Stomach (tissue), 9 donors: ENCODE measurements around the gene SLC18A2. TPM values are rescaled to one million over a fixed set of nuclear protein-coding genes. Genes with fewer than 3 reads are reported as not detected.

ENCODE experiments used
- DNase-seq, 2 donors: peaks; one replicate each; pipeline versions ENCODE4 v3.0.0 to v3.0.0-alpha.2; 2013 to 2019
- H3K27ac ChIP-seq, 5 donors: fragments of 200-600 bp in 4 of 5; sonication (generic) in 4 of 5; one replicate each; pipeline ENCODE4 v1.5.1; 2013 to 2019; ENCODE audit warnings: mild to moderate bottlenecking in 1 of 5, moderate library complexity in 1 of 5
- H3K27me3 ChIP-seq, 3 donors: fragments of 200-600 bp; sonication (generic); one replicate each; pipeline ENCODE4 v1.5.1; 2017 to 2019; ENCODE audit warnings: mixed run types in 1 of 3
- H3K36me3 ChIP-seq, 4 donors: fragments of 200-600 bp; sonication (generic); 1 replicate in 3 of 4; 2 replicates in 1 of 4; pipeline ENCODE4 v1.5.1; 2016 to 2019
- H3K4me1 ChIP-seq, 4 donors: fragments of 200-600 bp; sonication (generic); one replicate each; pipeline ENCODE4 v1.5.1; 2016 to 2019
- H3K4me3 ChIP-seq, 4 donors: fragments of 200-600 bp; sonication (generic) in 3 of 4; one replicate each; pipeline ENCODE4 v1.5.1; 2016 to 2019; ENCODE audit warnings: mild to moderate bottlenecking in 1 of 4
- H3K9me3 ChIP-seq, 4 donors: fragments of 200-600 bp; sonication (generic); one replicate each; pipeline ENCODE4 v1.5.1; 2016 to 2019
- CTCF ChIP-seq, 7 experiments: fragments of 450-650 bp in 4 of 7; fragments of 200-600 bp in 3 of 7; sonication (generic) in 3 of 7; IDR thresholded peaks; one replicate each; pipeline ENCODE4 v1.5.1; 2016 to 2019; ENCODE audit warnings: antibody characterized with exemption in 7 of 7, control low read depth in 2 of 7, mild to moderate bottlenecking in 1 of 7
- EP300 ChIP-seq: sonication (generic); formaldehyde crosslinking; IDR thresholded peaks from one replicate; pipeline ENCODE4 v1.6.1; 2017; ENCODE audit warnings: antibody characterized with exemption
- POLR2A ChIP-seq, 4 donors: fragments of 450-650 bp; IDR thresholded peaks; one replicate each; pipeline ENCODE4 v1.6.1; 2016; ENCODE audit warnings: antibody characterized with exemption in 4 of 4, control low read depth in 2 of 4, mild to moderate bottlenecking in 1 of 4, moderate library complexity in 1 of 4
- POLR2AphosphoS5 ChIP-seq, 3 donors: sonication (generic); formaldehyde crosslinking; IDR thresholded peaks; one replicate each; pipeline ENCODE4 v1.6.1; 2016; ENCODE audit warnings: antibody characterized with exemption in 3 of 3
- WGBS, 5 donors: extraction: QIAGEN DNeasy Blood & Tissue Kit in 3 of 5; methylation state at CpG; one replicate each; pipeline versions ENCODE4 v1.1.5 to v1.1.7; 2013 to 2018; 5-methylcytosine and 5-hydroxymethylcytosine counted together
- intact Hi-C: fragments of 100-400 bp; cut with DNase I; formaldehyde crosslinking; loops from one replicate; pipeline ENCODE4 v1.15.1; 2023; ENCODE audit warnings: low total_unique reads
- polyA plus RNA-seq, 3 donors: library from polyadenylated mRNA; stranded (reverse); fragments of 200-250 nt; gene quantifications; one replicate each; pipeline ENCODE4 v1.2.3, GENCODE V29; 2013
- total RNA-seq, 5 donors: library from RNA; depleted of rRNA; stranded (reverse); fragments of >200 nt; gene quantifications; one replicate each; pipeline versions ENCODE4 v1.1.0 to v1.2.3, GENCODE V29; 2014 to 2016
- donor health status: healthy with polysubstance abuse.
- donor health status: Bipolar disorder and iron deficiency.
- donor health status: healthy.

Gene SLC18A2
- total and polyA plus RNA-seq, 8 donors = 0.43 to 49.6 (median 2.3) TPM; not detected in 1

GRCh38 chr10:117271427-117271826 is 30.5 kb downstream of the SLC18A2 start:
- Histone ChIP-seq H3K36me3 (no peaks in the 10 kb centered on the region), H3K27ac (no peak overlapping the region), H3K27me3 (no peaks in the 10 kb centered on the region), H3K9me3 (no peaks in the 10 kb centered on the region), H3K4me1 (no peaks in the 10 kb centered on the region), H3K4me3 (no peak overlapping the region)
- intact Hi-C loops = no loop called here
- no peak for DNase-seq
- WGBS, 5 donors = 73 to 89% (median 86%) methylated on average over 3 of the region's 3 CpGs
- TF ChIP-seq EP300 (no peak), CTCF (IDR thresholded peaks at IDR 0.05) (no peak), POLR2A (IDR thresholded peaks at IDR 0.05) (no peak), POLR2AphosphoS5 (IDR thresholded peaks at IDR 0.05) (no peak)

DNA sequence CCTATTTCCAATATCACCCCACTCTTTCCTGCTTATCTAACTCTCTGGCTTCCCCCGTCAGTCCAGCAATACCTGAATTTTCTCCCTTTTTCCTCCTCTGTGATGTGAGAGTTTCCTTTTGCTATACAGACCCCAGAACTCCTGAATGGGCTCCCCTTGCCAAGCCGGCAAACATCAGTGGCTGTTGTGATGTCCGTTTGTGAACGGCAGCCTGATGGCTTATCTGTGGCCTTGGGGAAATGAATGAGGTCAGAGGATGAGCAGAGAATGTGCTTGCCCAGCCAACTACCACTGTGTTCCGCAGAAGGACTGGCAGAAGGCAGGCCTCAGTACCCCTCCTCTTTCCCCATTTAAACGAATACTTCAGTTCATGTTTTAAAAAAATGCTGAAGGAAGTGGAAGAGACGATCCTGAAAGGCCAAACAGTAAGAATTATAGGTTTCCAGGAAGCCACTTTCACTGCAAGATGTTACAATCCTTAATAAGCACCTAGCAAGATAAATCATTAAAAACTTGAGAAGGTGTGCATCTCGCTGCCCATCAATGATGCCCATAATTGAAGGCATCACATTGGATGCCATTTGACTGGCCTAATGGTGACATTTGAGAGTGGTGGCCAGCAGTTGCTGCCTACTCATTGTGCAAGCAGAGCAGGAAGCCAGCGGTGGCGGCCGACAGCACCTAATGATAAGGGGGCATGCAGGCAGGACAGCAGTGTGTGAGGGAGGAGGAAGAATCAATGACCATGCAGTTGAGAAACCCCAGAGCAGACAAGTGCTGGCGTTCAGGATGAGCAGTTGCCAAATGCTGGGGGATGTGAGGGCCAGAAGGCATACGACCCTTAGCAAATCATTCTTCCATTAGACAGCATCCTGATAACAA is 31.5 kb downstream of the SLC18A2 start:
- TF ChIP-seq EP300 = no peak
- TF ChIP-seq CTCF (IDR thresholded peaks at IDR 0.05) = no peak
- TF ChIP-seq POLR2AphosphoS5 (IDR thresholded peaks at IDR 0.05) = no peak
- TF ChIP-seq POLR2A (IDR thresholded peaks at IDR 0.05) = no peak
- Histone ChIP-seq H3K9me3 (no peaks in the 10 kb centered on the region), H3K27me3 (no peaks in the 10 kb centered on the region), H3K4me1 (no peaks in the 10 kb centered on the region), H3K4me3 (no peak overlapping the region), H3K36me3 (no peaks in the 10 kb centered on the region), H3K27ac (no peak overlapping the region)
- 61 to 65% (median 64%) methylated on average over 13 of the region's 13 CpGs for WGBS, 5 donors
- intact Hi-C loops = no loop called here
- DNase-seq = no peak

DNA sequence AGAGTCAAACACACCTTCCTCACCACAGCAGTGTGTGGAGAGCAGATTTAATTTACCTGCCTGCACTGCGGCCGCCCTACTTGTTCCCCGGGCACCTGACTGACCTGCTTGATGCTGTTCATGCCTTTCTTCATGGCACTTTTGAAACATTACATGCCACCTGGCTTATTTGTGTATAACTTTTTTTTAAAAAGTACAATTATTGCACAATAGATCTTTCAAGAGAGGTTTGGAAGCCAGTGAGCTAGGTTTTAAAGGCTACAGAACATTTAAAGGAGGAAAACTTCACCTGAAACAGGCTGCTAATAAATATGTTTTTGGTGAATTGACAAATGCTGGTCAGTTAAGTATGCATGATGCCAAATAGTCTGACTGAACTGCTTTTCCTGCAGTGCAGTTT is 33.1 kb downstream of the SLC18A2 start:
- Histone ChIP-seq H3K4me1 (no peaks in the 10 kb centered on the region), H3K4me3 (no peak overlapping the region), H3K9me3 (no peaks in the 10 kb centered on the region), H3K27me3 (no peaks in the 10 kb centered on the region), H3K36me3 (no peaks in the 10 kb centered on the region), H3K27ac (no peak overlapping the region)
- intact Hi-C loops = no loop called here
- WGBS, 5 donors = 87 to 99% (median 89%) methylated on average over 3 of the region's 3 CpGs
- DNase-seq = no peak
- TF ChIP-seq CTCF (IDR thresholded peaks at IDR 0.05) (no peak), POLR2A (IDR thresholded peaks at IDR 0.05) (no peak), POLR2AphosphoS5 (IDR thresholded peaks at IDR 0.05) (no peak), EP300 (no peak)

DNA sequence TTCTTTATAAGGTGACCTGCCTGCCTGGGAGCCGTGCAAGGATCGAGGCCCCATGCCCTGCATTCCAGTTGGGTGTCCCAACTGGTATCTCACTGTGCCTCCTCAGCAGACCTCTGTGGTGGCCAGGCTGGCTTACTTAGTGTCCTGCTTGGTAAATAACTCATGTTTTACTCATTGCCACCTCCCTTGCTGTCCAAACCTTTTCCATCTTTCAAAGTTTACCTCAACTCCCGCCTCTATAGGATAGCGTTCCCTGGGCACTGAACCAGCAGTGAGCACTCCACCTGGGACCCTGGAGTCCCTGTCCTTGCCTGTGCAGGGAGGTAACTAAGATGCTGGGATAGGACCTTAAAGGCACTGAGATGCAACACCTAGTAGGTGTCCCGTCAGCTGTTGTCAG is 33.6 kb downstream of the SLC18A2 start:
- no peak for TF ChIP-seq POLR2AphosphoS5 (IDR thresholded peaks at IDR 0.05)
- Histone ChIP-seq H3K9me3 (no peaks in the 10 kb centered on the region), H3K27me3 (no peaks in the 10 kb centered on the region), H3K4me3 (no peak overlapping the region), H3K36me3 (no peaks in the 10 kb centered on the region), H3K27ac (no peak overlapping the region), H3K4me1 (no peaks in the 10 kb centered on the region)
- 88 to 94% (median 91%) methylated on average over 5 of the region's 5 CpGs for WGBS, 5 donors
- intact Hi-C loops = no loop called here
- no peak for DNase-seq

GRCh38 chr10:117275121-117275520 is 34.2 kb downstream of the SLC18A2 start:
- intact Hi-C loops = no loop called here
- H3K4me3 ChIP-seq = no peak overlapping the region
- WGBS, 5 donors = 47 to 67% (median 57%) methylated on average over 3 of the region's 3 CpGs
- H3K4me1 ChIP-seq = no peaks in the 10 kb centered on the region
- H3K27me3 ChIP-seq = no peaks in the 10 kb centered on the region
- TF ChIP-seq POLR2A (IDR thresholded peaks at IDR 0.05) = no peak
- TF ChIP-seq POLR2AphosphoS5 (IDR thresholded peaks at IDR 0.05) = no peak
- no peak for TF ChIP-seq EP300
- no peak for TF ChIP-seq CTCF (IDR thresholded peaks at IDR 0.05)
- no peaks in the 10 kb centered on the region for H3K9me3 ChIP-seq
- no peaks in the 10 kb centered on the region for H3K36me3 ChIP-seq
- no peak overlapping the region for H3K27ac ChIP-seq
- no peak for DNase-seq
